Hepatocyte (in vitro differentiated cells): ENCODE measurements around the gene CCDC106. TPM values are rescaled to one million over a fixed set of nuclear protein-coding genes. Genes with fewer than 3 reads are reported as not detected.
A peak's percentile ranks its signal among the peaks of the same experiment; 100 is the strongest.

Source experiments
- DNase-seq: peaks from one replicate; pipeline ENCODE4 v3.0.0-alpha.2; 2016; ENCODE audit warnings: low spot score
- H2AFZ ChIP-seq: fragments of 200-600 bp; sonication (generic); 2 replicates; pipeline ENCODE4 v1.6.0; 2016; ENCODE audit warnings: antibody characterized with exemption, mild to moderate bottlenecking
- H3K27ac ChIP-seq: fragments of 200-600 bp; sonication (generic); 2 replicates; pipeline ENCODE4 v1.5.1; 2016; ENCODE audit warnings: mild to moderate bottlenecking
- H3K27me3 ChIP-seq: fragments of 200-600 bp; sonication (generic); 2 replicates; pipeline ENCODE4 v1.6.1; 2016
- H3K36me3 ChIP-seq: fragments of 200-600 bp; sonication (generic); replicated peaks from 2 replicates; pipeline ENCODE4 v1.5.1; 2016; ENCODE audit warnings: low read depth; ENCODE audit not compliant: insufficient read depth
- H3K4me1 ChIP-seq: fragments of 200-600 bp; sonication (generic); 2 replicates; pipeline ENCODE4 v1.5.1; 2016; ENCODE audit warnings: mild to moderate bottlenecking, moderate library complexity; ENCODE audit not compliant: insufficient read depth
- H3K4me2 ChIP-seq: fragments of 200-600 bp; sonication (generic); 2 replicates; pipeline ENCODE4 v1.6.0; 2016
- H3K4me3 ChIP-seq: fragments of 200-600 bp; sonication (generic); 2 replicates; pipeline ENCODE4 v1.5.1; 2016; ENCODE audit warnings: mild to moderate bottlenecking
- H3K79me2 ChIP-seq: fragments of 200-600 bp; sonication (generic); 2 replicates; pipeline ENCODE4 v1.6.0; 2017; ENCODE audit warnings: mild to moderate bottlenecking
- H3K9me2 ChIP-seq: fragments of 200-600 bp; sonication (generic); replicated peaks from 2 replicates; pipeline ENCODE4 v1.6.0; 2017; ENCODE audit warnings: mild to moderate bottlenecking; ENCODE audit not compliant: insufficient read depth
- H3K9me3 ChIP-seq: fragments of 200-600 bp; sonication (generic); 2 replicates; pipeline ENCODE4 v1.5.1; 2016; ENCODE audit warnings: low read depth, mild to moderate bottlenecking
- H4K20me1 ChIP-seq: fragments of 200-600 bp; sonication (generic); 2 replicates; pipeline ENCODE4 v1.6.0; 2016; ENCODE audit warnings: mild to moderate bottlenecking; ENCODE audit not compliant: insufficient read depth, poor library complexity, severe bottlenecking
- EZH2 ChIP-seq: fragments of 200-600 bp; sonication (generic); IDR thresholded peaks from 2 replicates; pipeline ENCODE4 v1.6.1; 2016; ENCODE audit warnings: antibody characterized with exemption, mild to moderate bottlenecking, borderline replicate concordance
- EZH2phosphoT487 ChIP-seq: fragments of 200-600 bp; sonication (generic); IDR thresholded peaks from one replicate; pipeline ENCODE4 v1.6.1; 2018; ENCODE audit warnings: antibody characterized with exemption, mild to moderate bottlenecking, low read depth, moderate library complexity; ENCODE audit not compliant: unreplicated experiment, severe bottlenecking
- WGBS: methylation state at CpG from one replicate; pipeline ENCODE4 v1.1.6; 2016; ENCODE audit warnings: low lambda C conversion rate; ENCODE audit errors: missing lambda C conversion rate; 5-methylcytosine and 5-hydroxymethylcytosine counted together
- polyA plus RNA-seq: library from polyadenylated mRNA; unstranded; fragments of >200 nt; fragmentation: Nextera tagmentation; extraction: Ambion mirVana; gene quantifications from 2 replicates; pipeline ENCODE4 v1.2.1, GENCODE V29; 2016
- total RNA-seq: library from RNA; depleted of rRNA; stranded (reverse); fragments of >200 nt; gene quantifications from 2 replicates; pipeline ENCODE4 v1.2.3, GENCODE V29; 2014
- TF ChIP-seq, protein P1 (sequence below): fragments of 200-600 bp; sonication (generic); IDR thresholded peaks from 2 replicates; pipeline ENCODE4 v1.5.1; 2016; ENCODE audit warnings: antibody characterized with exemption, mild to moderate bottlenecking; ENCODE audit not compliant: poor library complexity

The CCDC106 gene
- total and polyA plus RNA-seq, 2 experiments from 2014 or later, result 18.3 to 31.7 TPM

DNA sequence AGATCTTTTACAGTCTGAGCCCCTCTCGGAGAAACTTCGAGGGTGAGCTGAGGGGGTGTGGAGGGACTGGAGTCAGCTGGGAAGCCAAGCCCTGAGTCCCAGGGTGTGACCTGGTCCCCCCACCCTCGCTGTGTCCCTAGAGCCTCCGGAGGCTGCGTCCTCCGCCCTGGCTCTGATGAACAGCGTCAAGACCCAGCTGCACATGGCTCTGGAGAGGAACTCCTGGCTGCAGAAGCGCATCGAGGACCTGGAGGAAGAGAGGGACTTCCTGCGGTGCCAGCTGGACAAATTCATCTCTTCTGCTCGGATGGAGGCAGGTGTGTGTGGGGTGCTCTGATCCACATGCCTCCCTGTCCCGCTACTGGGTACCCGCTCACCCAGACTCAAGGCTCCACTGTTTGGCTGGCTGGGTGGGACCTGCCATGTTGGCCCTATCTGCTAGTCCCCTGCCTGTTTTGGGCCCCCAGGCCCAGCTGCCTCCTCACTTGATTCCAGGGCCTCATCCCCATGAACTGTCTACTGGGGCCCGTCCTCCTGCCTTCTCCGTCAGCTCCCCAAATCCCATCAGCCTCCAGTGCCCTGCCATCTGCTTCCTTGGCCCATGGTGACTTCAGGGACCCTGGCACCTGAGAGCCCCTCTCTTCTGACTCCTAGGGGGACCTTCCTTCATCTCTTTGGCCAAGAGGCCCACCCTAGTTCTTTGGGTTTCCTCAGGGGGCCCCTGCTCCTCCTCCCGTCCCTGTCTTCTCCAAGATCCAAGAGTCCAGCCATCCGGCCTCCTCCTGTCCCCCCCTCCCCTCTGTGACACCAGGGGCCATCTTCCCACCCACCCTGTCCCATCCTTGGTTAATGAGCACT is 1.5 kb downstream of the CCDC106 start:
- no peaks in the 10 kb centered on the region for H4K20me1 ChIP-seq
- H3K4me3 ChIP-seq, result no peak overlapping the region
- H2AFZ ChIP-seq, result no peak overlapping the region
- DNase-seq, result no peak
- no peaks in the 10 kb centered on the region for H3K27me3 ChIP-seq
- no peaks in the 10 kb centered on the region for H3K9me3 ChIP-seq
- WGBS, result 94% methylated on average over 16 of the region's 17 CpGs
- no peaks in the 10 kb centered on the region for H3K36me3 ChIP-seq
- peaks cover 38% of the 10 kb centered on the region for H3K79me2 ChIP-seq
- peaks cover 18% of the 10 kb centered on the region for H3K4me1 ChIP-seq
- no peak overlapping the region for H3K27ac ChIP-seq
- H3K4me2 ChIP-seq, result peak overlapping the region; percentile 92
- H3K9me2 ChIP-seq, result no peaks in the 10 kb centered on the region
- TF ChIP-seq, protein P1, sequence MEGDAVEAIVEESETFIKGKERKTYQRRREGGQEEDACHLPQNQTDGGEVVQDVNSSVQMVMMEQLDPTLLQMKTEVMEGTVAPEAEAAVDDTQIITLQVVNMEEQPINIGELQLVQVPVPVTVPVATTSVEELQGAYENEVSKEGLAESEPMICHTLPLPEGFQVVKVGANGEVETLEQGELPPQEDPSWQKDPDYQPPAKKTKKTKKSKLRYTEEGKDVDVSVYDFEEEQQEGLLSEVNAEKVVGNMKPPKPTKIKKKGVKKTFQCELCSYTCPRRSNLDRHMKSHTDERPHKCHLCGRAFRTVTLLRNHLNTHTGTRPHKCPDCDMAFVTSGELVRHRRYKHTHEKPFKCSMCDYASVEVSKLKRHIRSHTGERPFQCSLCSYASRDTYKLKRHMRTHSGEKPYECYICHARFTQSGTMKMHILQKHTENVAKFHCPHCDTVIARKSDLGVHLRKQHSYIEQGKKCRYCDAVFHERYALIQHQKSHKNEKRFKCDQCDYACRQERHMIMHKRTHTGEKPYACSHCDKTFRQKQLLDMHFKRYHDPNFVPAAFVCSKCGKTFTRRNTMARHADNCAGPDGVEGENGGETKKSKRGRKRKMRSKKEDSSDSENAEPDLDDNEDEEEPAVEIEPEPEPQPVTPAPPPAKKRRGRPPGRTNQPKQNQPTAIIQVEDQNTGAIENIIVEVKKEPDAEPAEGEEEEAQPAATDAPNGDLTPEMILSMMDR, result no peak
- TF ChIP-seq EZH2 (no peak), EZH2phosphoT487 (no peak)

DNA sequence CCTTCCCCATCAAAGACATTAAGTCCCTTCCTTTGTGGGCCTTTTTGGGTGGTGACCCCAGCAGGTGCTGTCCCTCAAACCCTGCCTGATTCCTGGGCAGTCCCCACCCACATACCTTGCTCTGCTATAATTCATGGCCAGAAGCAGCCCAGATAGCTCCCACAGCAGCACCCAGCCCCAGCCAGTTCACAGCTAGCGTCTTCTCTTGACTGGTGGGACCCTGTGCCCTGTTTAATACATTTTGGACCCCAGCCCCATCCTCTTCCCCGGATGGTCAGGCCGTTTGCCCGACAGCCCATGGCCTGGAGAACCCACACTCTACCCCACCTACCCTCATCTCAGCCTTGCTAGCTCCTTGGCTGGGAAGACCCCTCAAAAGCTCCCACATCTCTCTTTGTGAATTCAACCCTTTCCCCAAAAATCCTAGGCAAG is 2.1 kb downstream of the CCDC106 start:
- no peaks in the 10 kb centered on the region for H3K9me3 ChIP-seq
- H2AFZ ChIP-seq, result no peak overlapping the region
- DNase-seq, result no peak
- no peak overlapping the region for H3K4me2 ChIP-seq
- H4K20me1 ChIP-seq, result no peaks in the 10 kb centered on the region
- no peaks in the 10 kb centered on the region for H3K27me3 ChIP-seq
- H3K4me1 ChIP-seq, result peaks cover 18% of the 10 kb centered on the region
- WGBS, result 94% methylated on average over 4 of the region's 4 CpGs
- no peaks in the 10 kb centered on the region for H3K36me3 ChIP-seq
- H3K9me2 ChIP-seq, result no peaks in the 10 kb centered on the region
- H3K79me2 ChIP-seq, result peaks cover 33% of the 10 kb centered on the region
- no peak for TF ChIP-seq EZH2
- TF ChIP-seq EZH2phosphoT487, result no peak
- TF ChIP-seq, protein P1, result no peak
- no peak overlapping the region for H3K27ac ChIP-seq
- no peak overlapping the region for H3K4me3 ChIP-seq

DNA sequence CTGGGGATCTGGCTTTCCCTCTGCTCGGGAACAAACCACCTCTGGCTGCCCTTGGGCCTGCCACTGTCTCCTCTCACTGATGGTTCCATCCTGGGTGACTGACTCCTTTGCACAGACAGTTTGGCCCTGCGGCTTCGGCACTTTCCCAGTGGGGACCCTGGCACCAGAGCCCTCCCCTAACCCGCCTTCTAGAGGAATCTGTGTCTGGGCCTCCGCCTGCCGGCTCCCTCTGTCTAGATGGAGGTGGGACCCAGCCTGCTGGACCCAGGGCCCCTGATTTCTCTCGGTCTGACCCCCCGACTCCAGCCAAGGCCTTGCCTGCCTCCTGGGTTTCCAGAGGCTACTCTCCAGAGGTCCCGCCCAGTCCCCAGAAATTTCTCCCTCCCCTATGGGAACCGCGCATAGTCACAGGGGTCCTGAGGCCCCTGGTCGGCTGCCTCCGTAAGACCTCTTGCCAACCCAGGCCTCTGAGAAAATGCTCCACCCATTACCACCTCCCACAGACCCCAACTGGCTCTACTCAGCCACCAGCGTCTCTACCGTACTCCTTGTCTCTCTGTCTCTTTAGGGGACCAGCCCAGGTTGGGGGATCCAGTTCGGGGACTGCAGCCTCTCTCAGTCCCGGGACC is 2.7 kb downstream of the CCDC106 start:
- peaks cover 33% of the 10 kb centered on the region for H3K79me2 ChIP-seq

More for the DNA sequence above, 2.7 kb downstream of the CCDC106 start:
- Histone ChIP-seq H3K9me2 (no peaks in the 10 kb centered on the region), H3K9me3 (no peaks in the 10 kb centered on the region), H3K4me3 (no peak overlapping the region), H3K36me3 (no peaks in the 10 kb centered on the region), H2AFZ (no peak overlapping the region), H3K27ac (no peak overlapping the region), H4K20me1 (peaks cover 3% of the 10 kb centered on the region), H3K4me2 (no peak overlapping the region), H3K4me1 (peaks cover 18% of the 10 kb centered on the region), H3K27me3 (no peaks in the 10 kb centered on the region)
- no peak for TF ChIP-seq EZH2
- TF ChIP-seq, protein P1, result no peak
- no peak for TF ChIP-seq EZH2phosphoT487
- 95% methylated on average over 17 of the region's 17 CpGs for WGBS
- no peak for DNase-seq
